SK-N-SH (cell line): ENCODE data around the gene NOD1. TPM values are rescaled to one million over a fixed set of nuclear protein-coding genes. Genes with fewer than 3 reads are reported as not detected.

Source experiments
- CTCF ChIA-PET: fragments of 300-600, 350-600 bp; formaldehyde crosslinking; extraction: SDS; loops from one replicate; lab custom pipeline; 2021; lab: Yijun Ruan, JAX
- POLR2A ChIA-PET: fragments of 350-600 bp; sonication (Branson Sonifier 250); formaldehyde crosslinking; extraction: SDS; loops from one replicate; lab custom pipeline; 2020; ENCODE audit warnings: antibody characterized with exemption, inconsistent platforms; lab: Yijun Ruan, JAX
- DNase-seq: peaks from one replicate; pipeline ENCODE4 v3.0.0; 2012
- H2AFZ ChIP-seq: fragments of 200-600 bp; sonication (generic); 2 replicates; pipeline ENCODE4 v1.8.1; 2016; ENCODE audit warnings: antibody characterized with exemption, mild to moderate bottlenecking, low read depth
- H3F3A ChIP-seq: fragments of 200-600 bp; sonication (generic); replicated peaks from 2 replicates; pipeline ENCODE3; 2016; ENCODE audit warnings: antibody characterized with exemption, mild to moderate bottlenecking; ENCODE audit not compliant: insufficient read depth
- H3K27ac ChIP-seq, 2 experiments: fragments of 200-500 bp in 1 of 2; fragments of 200-600 bp in 1 of 2; sonication (Bioruptor generic) in 1 of 2; sonication (generic), shearing (Covaris generic) in 1 of 2; 2 replicates each; pipeline versions ENCODE4 v1.5.1 to v1.6.1; 2014 to 2016; ENCODE audit warnings: low read depth in 2 of 2, inconsistent platforms in 1 of 2, low read length in 1 of 2, mild to moderate bottlenecking in 1 of 2, mixed read lengths in 1 of 2
- H3K27me3 ChIP-seq: fragments of 200-600 bp; sonication (generic), shearing (Covaris generic); 2 replicates; pipeline ENCODE4 v1.6.1; 2016; ENCODE audit warnings: mixed run types; ENCODE audit not compliant: insufficient read depth
- H3K36me3 ChIP-seq, 2 experiments: fragments of 200-500 bp in 1 of 2; fragments of 200-600 bp in 1 of 2; sonication (Bioruptor generic) in 1 of 2; sonication (generic) in 1 of 2; replicated peaks in 1 of 2; 2 replicates each; pipeline versions ENCODE3 to v1.5.1; 2014 to 2016; ENCODE audit warnings: low read length in 1 of 2, mild to moderate bottlenecking in 1 of 2; ENCODE audit not compliant: insufficient read depth in 2 of 2, control insufficient read depth in 1 of 2
- H3K4me1 ChIP-seq, 2 experiments: fragments of 200-500 bp in 1 of 2; fragments of 200-600 bp in 1 of 2; sonication (Bioruptor generic) in 1 of 2; sonication (generic), shearing (Covaris generic) in 1 of 2; 2 replicates each; pipeline versions ENCODE4 v1.5.1 to v1.6.1; 2014 to 2016; ENCODE audit warnings: low read depth in 1 of 2, low read length in 1 of 2, mixed run types in 1 of 2; ENCODE audit not compliant: insufficient read depth in 2 of 2, control insufficient read depth in 1 of 2
- H3K4me2 ChIP-seq: fragments of 200-600 bp; sonication (generic), shearing (Covaris generic); 2 replicates; pipeline ENCODE4 v1.6.1; 2017; ENCODE audit warnings: mixed run types
- H3K4me3 ChIP-seq, 2 experiments: fragments of 200-500 bp in 1 of 2; fragments of 200-600 bp in 1 of 2; sonication (Bioruptor generic) in 1 of 2; sonication (generic), shearing (Covaris generic) in 1 of 2; 2 replicates each; pipeline versions ENCODE4 v1.5.1 to v1.8.1; 2014 to 2016; ENCODE audit warnings: low read depth in 2 of 2, inconsistent platforms in 1 of 2, low read length in 1 of 2, mild to moderate bottlenecking in 1 of 2, mixed read lengths in 1 of 2, moderate library complexity in 1 of 2
- H3K79me2 ChIP-seq: fragments of 200-600 bp; sonication (generic); 2 replicates; pipeline ENCODE4 v1.8.1; 2017; ENCODE audit warnings: mild to moderate bottlenecking; ENCODE audit not compliant: insufficient read depth
- H3K9ac ChIP-seq: fragments of 200-600 bp; sonication (generic); 2 replicates; pipeline ENCODE4 v1.6.1; 2017; ENCODE audit warnings: mixed run types
- H3K9me2 ChIP-seq: fragments of 200-600 bp; sonication (generic); 2 replicates; pipeline ENCODE4 v1.6.1; 2017; ENCODE audit warnings: mixed run types
- H3K9me3 ChIP-seq: fragments of 200-600 bp; sonication (generic); 2 replicates; pipeline ENCODE4 v1.6.1; 2017; ENCODE audit warnings: mixed run types, mild to moderate bottlenecking, moderate library complexity
- H4K20me1 ChIP-seq: fragments of 200-600 bp; sonication (generic); 2 replicates; pipeline ENCODE4 v1.6.1; 2017; ENCODE audit warnings: mild to moderate bottlenecking, mixed run types; ENCODE audit not compliant: insufficient read depth
- CHD2 ChIP-seq: fragments of 150-350 bp; IDR thresholded peaks from 2 replicates; pipeline ENCODE4 v1.6.1; 2018; ENCODE audit warnings: low read length; ENCODE audit not compliant: partially characterized antibody
- FOXM1 ChIP-seq: IDR thresholded peaks from 2 replicates; pipeline ENCODE4 v1.4.0; 2012; ENCODE audit warnings: low read depth, mild to moderate bottlenecking
- GATA2 ChIP-seq: sonication (generic); formaldehyde crosslinking; IDR thresholded peaks from 2 replicates; pipeline ENCODE4 v1.5.0; 2020; ENCODE audit warnings: mild to moderate bottlenecking, missing genetic modification reagents
- IRF3 ChIP-seq: fragments of 150-350 bp; IDR thresholded peaks from 2 replicates; pipeline ENCODE4 v1.6.1; 2016; ENCODE audit warnings: mild to moderate bottlenecking, low read depth, low read length
- MXI1 ChIP-seq: IDR thresholded peaks from 2 replicates; pipeline ENCODE4 v1.6.1; 2012; ENCODE audit warnings: mild to moderate bottlenecking, low read depth, low read length, improper control_type of control experiment
- RAD21 ChIP-seq: IDR thresholded peaks from 2 replicates; pipeline ENCODE4 v1.6.1; 2012; ENCODE audit warnings: mild to moderate bottlenecking, low read length
- REST ChIP-seq: IDR thresholded peaks from 2 replicates; pipeline ENCODE4 v1.6.1; 2012; ENCODE audit warnings: mild to moderate bottlenecking, low read depth, low read length, moderate library complexity
- RXRA ChIP-seq: IDR thresholded peaks from 2 replicates; pipeline ENCODE4 v1.4.0; 2012; ENCODE audit warnings: low read depth, mild to moderate bottlenecking, borderline replicate concordance
- SIN3A ChIP-seq: IDR thresholded peaks from 2 replicates; pipeline ENCODE4 v1.6.1; 2012; ENCODE audit warnings: low read depth, mild to moderate bottlenecking, low read length, moderate library complexity, borderline replicate concordance
- SMC3 ChIP-seq: IDR thresholded peaks from 2 replicates; pipeline ENCODE4 v1.6.1; 2012; ENCODE audit warnings: low read depth, low read length, improper control_type of control experiment
- USF1 ChIP-seq: IDR thresholded peaks from 2 replicates; pipeline ENCODE4 v1.4.0; 2012; ENCODE audit warnings: low read depth, borderline replicate concordance
- USF2 ChIP-seq: fragments of 150-350 bp; IDR thresholded peaks from 2 replicates; pipeline ENCODE4 v1.6.1; 2017; ENCODE audit warnings: antibody characterized with exemption, low read length, low read depth, borderline replicate concordance
- YY1 ChIP-seq: IDR thresholded peaks from 2 replicates; pipeline ENCODE4 v1.4.0; 2012; ENCODE audit warnings: low read depth, mild to moderate bottlenecking
- WGBS: methylation state at CpG from one replicate; pipeline ENCODE4 v1.1.6; 2017; ENCODE audit warnings: low lambda C conversion rate; 5-methylcytosine and 5-hydroxymethylcytosine counted together
- polyA plus RNA-seq, 3 experiments: library from polyadenylated mRNA; depleted of rRNA; stranded (reverse); fragments of >200 nt; gene quantifications; 2 replicates each; pipeline ENCODE4 v1.2.3, GENCODE V29; 2012

Gene NOD1
- polyA plus RNA-seq, 1 of the 3 experiments (the other 2 are of a cell fraction) = 5.5 TPM

- TF ChIP-seq USF2 (no peak), RAD21 (peak; percentile 67), SMC3 (peak; percentile 37; the same call in 1 of the 2 replicates)
- Histone ChIP-seq H3K36me3 (no peaks in the 10 kb centered on the region), H3K4me1 (no peaks in the 10 kb centered on the region), H3K4me2 (no peak overlapping the region), H3K9ac (no peak overlapping the region), H3F3A (peaks cover 8% of the 10 kb centered on the region), H4K20me1 (no peaks in the 10 kb centered on the region), H3K9me2 (no peaks in the 10 kb centered on the region), H3K9me3 (no peaks in the 10 kb centered on the region), H3K4me3 (no peak overlapping the region), H3K79me2 (no peaks in the 10 kb centered on the region), H2AFZ (no peak overlapping the region), H3K27me3 (no peaks in the 10 kb centered on the region), H3K27ac (no peak overlapping the region)
- ChIA-PET CTCF (interaction anchor here (0.6 to 2.0 kb wide), 28 partner anchors 11 to 223 kb away, joined by 3 to 20 read pairs (median 4); partner anchors contain the start of gene NOD1), POLR2A (no interaction called here)
- 89% methylated on average over 7 of the region's 7 CpGs for WGBS
- peak; percentile 17 for DNase-seq
These were observed 82.2 kb downstream of the NOD1 start for GRCh38 chr7:30396389-30396788.

GRCh38 chr7:30395676-30396075 is 82.9 kb downstream of the NOD1 start:
- H3K27ac ChIP-seq = no peak overlapping the region
- H3K9me3 ChIP-seq = no peaks in the 10 kb centered on the region
- H3K9me2 ChIP-seq = no peaks in the 10 kb centered on the region
- H3K9ac ChIP-seq = no peak overlapping the region
- no peaks in the 10 kb centered on the region for H3K4me1 ChIP-seq
- no peak for TF ChIP-seq GATA2
- TF ChIP-seq REST = no peak
- no peak for TF ChIP-seq YY1
- TF ChIP-seq MXI1 = no peak
- no peak for TF ChIP-seq CHD2
- no peak for TF ChIP-seq SMC3
- no peak for TF ChIP-seq USF1
- TF ChIP-seq FOXM1 = no peak
- no peak for TF ChIP-seq IRF3
- no peak for TF ChIP-seq RXRA
- TF ChIP-seq SIN3A = no peak
- H3K79me2 ChIP-seq = no peaks in the 10 kb centered on the region
- H3K4me3 ChIP-seq = no peak overlapping the region
- H3K4me2 ChIP-seq = no peak overlapping the region
- peaks cover 8% of the 10 kb centered on the region for H3F3A ChIP-seq
- POLR2A ChIA-PET = no interaction called here
- no peaks in the 10 kb centered on the region for H3K27me3 ChIP-seq
- no peak overlapping the region for H2AFZ ChIP-seq
- H3K36me3 ChIP-seq = no peaks in the 10 kb centered on the region
- CTCF ChIA-PET = interaction anchor here (0.6 to 2.0 kb wide), 15 partner anchors 10 to 222 kb away, joined by 3 to 20 read pairs (median 5); partner anchors contain the start of gene NOD1
- no peaks in the 10 kb centered on the region for H4K20me1 ChIP-seq
- 92% methylated on average over 4 of the region's 4 CpGs for WGBS
- no peak for DNase-seq
